KMS-11 (cell line): Measurements from ENCODE around the gene ANGPT4.

Experiments used
- H2AFZ ChIP-seq: fragments of 200-600 bp; sonication (generic); 2 replicates; pipeline ENCODE4 v1.6.1; 2016; ENCODE audit warnings: antibody characterized with exemption, mixed run types, low read depth
- H3K27ac ChIP-seq: fragments of 200-600 bp; sonication (generic); 2 replicates; pipeline ENCODE4 v1.6.1; 2016; ENCODE audit warnings: mild to moderate bottlenecking, mixed run types
- H3K27me3 ChIP-seq: fragments of 200-600 bp; sonication (generic); 2 replicates; pipeline ENCODE4 v1.6.1; 2017; ENCODE audit warnings: mild to moderate bottlenecking, low read depth, mixed run types, moderate library complexity; ENCODE audit not compliant: insufficient read depth
- H3K36me3 ChIP-seq: fragments of 200-600 bp; sonication (generic); 2 replicates; pipeline ENCODE4 v1.6.1; 2017; ENCODE audit warnings: mild to moderate bottlenecking, mixed run types; ENCODE audit not compliant: insufficient read depth
- H3K4me1 ChIP-seq: fragments of 200-600 bp; sonication (generic); 2 replicates; pipeline ENCODE4 v1.6.1; 2016; ENCODE audit warnings: mild to moderate bottlenecking, low read depth, mixed run types; ENCODE audit not compliant: poor library complexity, severe bottlenecking
- H3K4me2 ChIP-seq: fragments of 200-600 bp; sonication (generic); 2 replicates; pipeline ENCODE4 v1.7.0; 2016; ENCODE audit warnings: mild to moderate bottlenecking, mixed run types
- H3K4me3 ChIP-seq: fragments of 200-600 bp; sonication (generic); IDR thresholded peaks from 2 replicates; pipeline ENCODE4 v1.6.1; 2017; ENCODE audit warnings: low read depth, low read length, mixed read lengths; ENCODE audit not compliant: insufficient read depth
- H3K79me2 ChIP-seq: fragments of 200-600 bp; sonication (generic); 2 replicates; pipeline ENCODE4 v1.6.1; 2016; ENCODE audit warnings: low read depth, mixed run types; ENCODE audit not compliant: insufficient read depth
- H3K9ac ChIP-seq: fragments of 200-600 bp; sonication (generic); 2 replicates; pipeline ENCODE4 v1.6.1; 2016; ENCODE audit warnings: mild to moderate bottlenecking, mixed run types
- H4K20me1 ChIP-seq: fragments of 200-600 bp; sonication (generic); 2 replicates; pipeline ENCODE4 v1.6.1; 2016; ENCODE audit warnings: mild to moderate bottlenecking, mixed run types; ENCODE audit not compliant: insufficient read depth
- CTCF ChIP-seq: fragments of 200-600 bp; sonication (generic); conservative IDR thresholded peaks from 2 replicates; pipeline ENCODE4 v1.6.1; 2017; ENCODE audit warnings: low read depth, mild to moderate bottlenecking, antibody characterized with exemption, low read length, moderate library complexity, mixed read lengths

ANGPT4 gene

GRCh38 chr20:878511-879307, 37.4 kb downstream of the ANGPT4 start:
- no peak overlapping the region for H2AFZ ChIP-seq
- H3K79me2 ChIP-seq: no peaks in the 10 kb centered on the region
- TF ChIP-seq CTCF: no peak
- no peak overlapping the region for H3K4me3 ChIP-seq
- no peak overlapping the region for H3K4me2 ChIP-seq
- H4K20me1 ChIP-seq: no peaks in the 10 kb centered on the region
- H3K27me3 ChIP-seq: no peaks in the 10 kb centered on the region
- no peak overlapping the region for H3K27ac ChIP-seq
- H3K9ac ChIP-seq: no peak overlapping the region
- no peaks in the 10 kb centered on the region for H3K4me1 ChIP-seq
- no peaks in the 10 kb centered on the region for H3K36me3 ChIP-seq

GRCh38 chr20:877814-878213, 38.3 kb downstream of the ANGPT4 start:
- Histone ChIP-seq H3K79me2 (no peaks in the 10 kb centered on the region), H3K27me3 (no peaks in the 10 kb centered on the region), H3K4me2 (no peak overlapping the region), H2AFZ (no peak overlapping the region), H3K36me3 (no peaks in the 10 kb centered on the region), H3K4me3 (no peak overlapping the region), H3K27ac (no peak overlapping the region), H3K4me1 (no peaks in the 10 kb centered on the region), H3K9ac (no peak overlapping the region), H4K20me1 (no peaks in the 10 kb centered on the region)
- TF ChIP-seq CTCF: no peak

- Histone ChIP-seq H4K20me1 (no peaks in the 10 kb centered on the region), H3K4me3 (no peak overlapping the region), H3K27ac (no peak overlapping the region), H3K36me3 (no peaks in the 10 kb centered on the region), H3K4me2 (no peak overlapping the region), H3K79me2 (no peaks in the 10 kb centered on the region), H2AFZ (no peak overlapping the region), H3K4me1 (no peaks in the 10 kb centered on the region), H3K27me3 (no peaks in the 10 kb centered on the region), H3K9ac (no peak overlapping the region)
- TF ChIP-seq CTCF: no peak
Observed at GRCh38 chr20:875115-875514, 41.0 kb downstream of the ANGPT4 start.

GRCh38 chr20:873875-874607, 42.1 kb downstream of the ANGPT4 start:
- Histone ChIP-seq H3K79me2 (no peaks in the 10 kb centered on the region), H3K4me1 (no peaks in the 10 kb centered on the region), H3K36me3 (no peaks in the 10 kb centered on the region), H3K9ac (no peak overlapping the region), H3K27ac (no peak overlapping the region), H4K20me1 (no peaks in the 10 kb centered on the region), H3K4me3 (no peak overlapping the region), H3K4me2 (no peak overlapping the region), H2AFZ (no peak overlapping the region), H3K27me3 (no peaks in the 10 kb centered on the region)
- no peak for TF ChIP-seq CTCF
